Testis (tissue), 3 donors: ENCODE results near the gene OPCML. TPM values are rescaled to one million over a fixed set of nuclear protein-coding genes. Genes with fewer than 3 reads are reported as not detected.

Experiments
- DNase-seq: peaks from one replicate; pipeline ENCODE4 v3.0.0-alpha.2; 2019
- H3K27ac ChIP-seq, 2 donors: fragments of 200-600 bp; sonication (generic); one replicate each; pipeline ENCODE4 v1.5.1; 2019
- H3K27me3 ChIP-seq: fragments of 200-600 bp; sonication (generic); one replicate; pipeline ENCODE4 v1.5.1; 2019
- H3K36me3 ChIP-seq: fragments of 200-600 bp; sonication (generic); one replicate; pipeline ENCODE4 v1.5.1; 2017; ENCODE audit warnings: low read depth; ENCODE audit errors: missing control alignments
- H3K4me1 ChIP-seq: fragments of 200-600 bp; sonication (generic); one replicate; pipeline ENCODE4 v1.5.1; 2019
- H3K4me3 ChIP-seq, 2 donors: fragments of 200-600 bp; sonication (generic); one replicate each; pipeline ENCODE4 v1.5.1; 2017 to 2019
- H3K9me3 ChIP-seq: fragments of 200-600 bp; sonication (generic); one replicate; pipeline ENCODE4 v1.5.1; 2017
- POLR2A ChIP-seq: fragments of 450-650 bp; IDR thresholded peaks from one replicate; pipeline ENCODE4 v1.6.1; 2017; ENCODE audit warnings: antibody characterized with exemption, mild to moderate bottlenecking, moderate library complexity
- WGBS, 2 donors: methylation state at CpG; one replicate each; pipeline ENCODE4 v1.1.5; 2018; 5-methylcytosine and 5-hydroxymethylcytosine counted together
- intact Hi-C: fragments of 100-400 bp; cut with DNase I; formaldehyde crosslinking; loops from one replicate; pipeline ENCODE4 v1.15.1; 2023; ENCODE audit warnings: low total_unique reads
- polyA plus RNA-seq: library from polyadenylated mRNA; stranded (reverse); fragments of 350-450 nt; fragmentation: Illumina TruSeq; extraction: RNeasy Lipid Tissue Mini Kit (QIAGEN cat#74804); gene quantifications from one replicate; pipeline ENCODE4 v1.2.3, GENCODE V29; 2014; ENCODE audit warnings: low read depth, low replicate concordance; ENCODE audit not compliant: insufficient read depth
- total RNA-seq, 2 donors: library from RNA; depleted of rRNA; stranded (reverse); fragments of >200 nt; gene quantifications; one replicate each; pipeline ENCODE4 v1.2.3, GENCODE V29; 2016
- TF ChIP-seq, protein P1 (sequence below), 3 experiments: fragments of 450-650 bp in 2 of 3; fragments of 200-600 bp in 1 of 3; sonication (generic) in 1 of 3; IDR thresholded peaks; one replicate each; pipeline ENCODE4 v1.5.1; 2016 to 2019; ENCODE audit warnings: antibody characterized with exemption in 3 of 3, mild to moderate bottlenecking in 2 of 3, moderate library complexity in 1 of 3

The OPCML gene
- total and polyA plus RNA-seq, 3 donors from 2014 or later: 0.16 to 2.7 (median 0.62) TPM

GRCh38 chr11:133337193-133337592, 195.1 kb downstream of the OPCML start:
- H3K9me3 ChIP-seq: no peaks in the 10 kb centered on the region
- TF ChIP-seq POLR2A: no peak
- TF ChIP-seq, protein P1, sequence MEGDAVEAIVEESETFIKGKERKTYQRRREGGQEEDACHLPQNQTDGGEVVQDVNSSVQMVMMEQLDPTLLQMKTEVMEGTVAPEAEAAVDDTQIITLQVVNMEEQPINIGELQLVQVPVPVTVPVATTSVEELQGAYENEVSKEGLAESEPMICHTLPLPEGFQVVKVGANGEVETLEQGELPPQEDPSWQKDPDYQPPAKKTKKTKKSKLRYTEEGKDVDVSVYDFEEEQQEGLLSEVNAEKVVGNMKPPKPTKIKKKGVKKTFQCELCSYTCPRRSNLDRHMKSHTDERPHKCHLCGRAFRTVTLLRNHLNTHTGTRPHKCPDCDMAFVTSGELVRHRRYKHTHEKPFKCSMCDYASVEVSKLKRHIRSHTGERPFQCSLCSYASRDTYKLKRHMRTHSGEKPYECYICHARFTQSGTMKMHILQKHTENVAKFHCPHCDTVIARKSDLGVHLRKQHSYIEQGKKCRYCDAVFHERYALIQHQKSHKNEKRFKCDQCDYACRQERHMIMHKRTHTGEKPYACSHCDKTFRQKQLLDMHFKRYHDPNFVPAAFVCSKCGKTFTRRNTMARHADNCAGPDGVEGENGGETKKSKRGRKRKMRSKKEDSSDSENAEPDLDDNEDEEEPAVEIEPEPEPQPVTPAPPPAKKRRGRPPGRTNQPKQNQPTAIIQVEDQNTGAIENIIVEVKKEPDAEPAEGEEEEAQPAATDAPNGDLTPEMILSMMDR (IDR thresholded peaks at IDR 0.05): no peak
- no peaks in the 10 kb centered on the region for H3K36me3 ChIP-seq
- WGBS, 2 donors: 93 to 100% methylated on average over 4 of the region's 4 CpGs
- no peak overlapping the region for H3K4me3 ChIP-seq
- intact Hi-C loops: no loop called here
- no peak overlapping the region for H3K27ac ChIP-seq
- DNase-seq: no peak
- H3K27me3 ChIP-seq: no peaks in the 10 kb centered on the region
- no peaks in the 10 kb centered on the region for H3K4me1 ChIP-seq

- DNase-seq: no peak
- Histone ChIP-seq H3K27me3 (no peaks in the 10 kb centered on the region), H3K4me1 (no peaks in the 10 kb centered on the region), H3K27ac (no peak overlapping the region), H3K36me3 (no peaks in the 10 kb centered on the region), H3K9me3 (no peaks in the 10 kb centered on the region), H3K4me3 (no peak overlapping the region)
- intact Hi-C loops: no loop called here
- WGBS, 2 donors: 83 to 88% methylated on average over 3 of the region's 3 CpGs
- TF ChIP-seq POLR2A: no peak
- TF ChIP-seq, protein P1 (IDR thresholded peaks at IDR 0.05): no peak
Measured at GRCh38 chr11:133331031-133331430, 201.3 kb downstream of the OPCML start.

GRCh38 chr11:133326849-133327248, 205.5 kb downstream of the OPCML start:
- H3K27me3 ChIP-seq: no peaks in the 10 kb centered on the region
- no peaks in the 10 kb centered on the region for H3K4me1 ChIP-seq
- no peak for TF ChIP-seq POLR2A
- TF ChIP-seq, protein P1 (IDR thresholded peaks at IDR 0.05): no peak
- H3K9me3 ChIP-seq: no peaks in the 10 kb centered on the region
- intact Hi-C loops: no loop called here
- no peak for DNase-seq
- H3K27ac ChIP-seq: no peak overlapping the region
- 82 to 88% methylated on average over 7 of the region's 7 CpGs for WGBS, 2 donors
- no peak overlapping the region for H3K4me3 ChIP-seq
- H3K36me3 ChIP-seq: no peaks in the 10 kb centered on the region

- 93 to 96% methylated on average over 2 of the region's 2 CpGs for WGBS, 2 donors
- no peak overlapping the region for H3K4me3 ChIP-seq
- no peak for TF ChIP-seq POLR2A
- TF ChIP-seq, protein P1 (IDR thresholded peaks at IDR 0.05): no peak
Measured at GRCh38 chr11:133326332-133326731, 206.0 kb downstream of the OPCML start.

GRCh38 chr11:133325711-133326110, 206.6 kb downstream of the OPCML start:
- Histone ChIP-seq H3K9me3 (no peaks in the 10 kb centered on the region), H3K4me1 (no peaks in the 10 kb centered on the region), H3K36me3 (no peaks in the 10 kb centered on the region), H3K27ac (no peak overlapping the region), H3K4me3 (no peak overlapping the region), H3K27me3 (no peaks in the 10 kb centered on the region)
- TF ChIP-seq, protein P1 (IDR thresholded peaks at IDR 0.05): no peak
- no peak for TF ChIP-seq POLR2A
- no peak for DNase-seq
- intact Hi-C loops: no loop called here
- 59 to 70% methylated on average over 3 of the region's 3 CpGs for WGBS, 2 donors

More at GRCh38 chr11:133326332-133326731, 206.0 kb downstream of the OPCML start:
- Histone ChIP-seq H3K4me1 (no peaks in the 10 kb centered on the region), H3K27ac (no peak overlapping the region), H3K36me3 (no peaks in the 10 kb centered on the region), H3K27me3 (no peaks in the 10 kb centered on the region), H3K9me3 (no peaks in the 10 kb centered on the region)
- no peak for DNase-seq
- intact Hi-C loops: no loop called here
